ENCODE results near the gene MOB3B.

The MOB3B gene

GRCh38 chr9:27540502-27540901 is 10.9 kb upstream of the MOB3B start:
- DNase-seq = no peak

GRCh38 chr9:27539479-27540441 is 10.1 kb upstream of the MOB3B start:
- no peak for DNase-seq

GRCh38 chr9:27538647-27539046 is 9.0 kb upstream of the MOB3B start:
- DNase-seq = no peak

GRCh38 chr9:27537756-27538155 is 8.1 kb upstream of the MOB3B start:
- DNase-seq = no peak

- DNase-seq = no peak
These were observed 7.4 kb upstream of the MOB3B start for GRCh38 chr9:27537027-27537435.

- DNase-seq = no peak
These were observed 6.6 kb upstream of the MOB3B start for GRCh38 chr9:27536168-27536567.

GRCh38 chr9:27535701-27536118 is 6.1 kb upstream of the MOB3B start:
- no peak for DNase-seq

- no peak for DNase-seq
These were observed 5.1 kb upstream of the MOB3B start for GRCh38 chr9:27534658-27535209.

- no peak for DNase-seq
These were observed 4.5 kb upstream of the MOB3B start for GRCh38 chr9:27534131-27534530.

GRCh38 chr9:27533311-27533710 is 3.7 kb upstream of the MOB3B start:
- DNase-seq = no peak

GRCh38 chr9:27532046-27532445 is 2.4 kb upstream of the MOB3B start:
- no peak for DNase-seq

GRCh38 chr9:27530915-27531755 is 1.5 kb upstream of the MOB3B start:
- DNase-seq = no peak

GRCh38 chr9:27528886-27529315 is 713 bp downstream of the MOB3B start:
- DNase-seq = no peak

- DNase-seq = no peak
These were observed 1.3 kb downstream of the MOB3B start for GRCh38 chr9:27528076-27528885.

- no peak for DNase-seq
These were observed 1.9 kb downstream of the MOB3B start for GRCh38 chr9:27527702-27528075.

GRCh38 chr9:27524236-27524635 is 5.4 kb downstream of the MOB3B start, which contains the start of gene IFNK:
Gene IFNK (plus strand): TSS chr9:27524290. CDS start chr9:27524337, 47 bp downstream.
- no peak for DNase-seq

- DNase-seq = no peak
These were observed 6.5 kb downstream of the MOB3B start for GRCh38 chr9:27523141-27523540.

GRCh38 chr9:27520986-27521385 is 8.6 kb downstream of the MOB3B start:
- DNase-seq = no peak

GRCh38 chr9:27519466-27520465 is 9.8 kb downstream of the MOB3B start:
- DNase-seq = no peak

- DNase-seq = no peak
These were observed 10.8 kb downstream of the MOB3B start for GRCh38 chr9:27518809-27519208.

- no peak for DNase-seq
These were observed 11.6 kb downstream of the MOB3B start for GRCh38 chr9:27518006-27518405.

Data from NCI-H1417 treated with DMSO at 0.1 percent for 48 hours (cell line).